H9 (cell line): ENCODE results near the gene GGCT. TPM values are rescaled to one million over a fixed set of nuclear protein-coding genes. Genes with fewer than 3 reads are reported as not detected.
A peak's percentile ranks its signal among the peaks of the same experiment; 100 is the strongest.
"Not testable (repeated sequence)": the region's sequence is repeated elsewhere in the genome, so short reads cannot be mapped to it uniquely, and the experiment has no call there.

Experiments
- DNase-seq: peaks from one replicate; pipeline ENCODE4 v3.0.0-alpha.2; 2017
- H2AFZ ChIP-seq: one replicate; pipeline ENCODE4 v1.6.1; 2013; ENCODE audit warnings: mild to moderate bottlenecking, low read length, control low read depth, moderate library complexity
- H2AK5ac ChIP-seq: 2 replicates; pipeline ENCODE4 v1.6.1; 2013; ENCODE audit warnings: low read length, control low read depth, mixed read lengths; ENCODE audit not compliant: insufficient read length
- H2BK120ac ChIP-seq: one replicate; pipeline ENCODE4 v1.6.1; 2013; ENCODE audit warnings: low read depth, mild to moderate bottlenecking, low read length, control low read depth, inconsistent platforms; ENCODE audit not compliant: poor library complexity, severe bottlenecking
- H2BK12ac ChIP-seq: 2 replicates; pipeline ENCODE4 v1.6.1; 2013; ENCODE audit warnings: low read length, control low read depth, mixed read lengths, low read depth; ENCODE audit not compliant: insufficient read length
- H2BK15ac ChIP-seq: 2 replicates; pipeline ENCODE4 v1.6.1; 2013; ENCODE audit warnings: low read depth, low read length, control low read depth
- H2BK20ac ChIP-seq: one replicate; pipeline ENCODE4 v1.6.1; 2013; ENCODE audit warnings: low read depth, mild to moderate bottlenecking, low read length, control low read depth, inconsistent platforms; ENCODE audit not compliant: poor library complexity, severe bottlenecking
- H2BK5ac ChIP-seq: 2 replicates; pipeline ENCODE4 v1.6.1; 2013; ENCODE audit warnings: low read length, control low read depth, mixed read lengths; ENCODE audit not compliant: insufficient read length
- H3K14ac ChIP-seq: 2 replicates; pipeline ENCODE4 v1.6.1; 2013; ENCODE audit warnings: low read length, control low read depth; ENCODE audit not compliant: insufficient read depth
- H3K18ac ChIP-seq: 2 replicates; pipeline ENCODE4 v1.6.1; 2013; ENCODE audit warnings: low read depth, mild to moderate bottlenecking, mixed read lengths, low read length, control low read depth; ENCODE audit not compliant: insufficient read length
- H3K23ac ChIP-seq: 2 replicates; pipeline ENCODE4 v1.6.1; 2013; ENCODE audit warnings: low read length, control low read depth, mixed read lengths, low read depth; ENCODE audit not compliant: insufficient read length
- H3K23me2 ChIP-seq: 2 replicates; pipeline ENCODE4 v1.6.1; 2013; ENCODE audit warnings: low read depth, mild to moderate bottlenecking, mixed read lengths, low read length, control low read depth; ENCODE audit not compliant: insufficient read length, poor library complexity, severe bottlenecking
- H3K27ac ChIP-seq: 2 replicates; pipeline ENCODE4 v1.5.1; 2013; ENCODE audit warnings: low read length, control low read depth, mixed read lengths, low read depth; ENCODE audit not compliant: insufficient read length
- H3K27me3 ChIP-seq: 2 replicates; pipeline ENCODE4 v1.6.1; 2013; ENCODE audit warnings: low read length, control low read depth, inconsistent platforms; ENCODE audit not compliant: insufficient read depth
- H3K4ac ChIP-seq: 2 replicates; pipeline ENCODE4 v1.6.1; 2013; ENCODE audit warnings: low read depth, mild to moderate bottlenecking, control low read depth, inconsistent platforms, low read length, moderate library complexity
- H3K4me1 ChIP-seq: 2 replicates; pipeline ENCODE4 v1.6.1; 2013; ENCODE audit warnings: low read length, control low read depth, inconsistent platforms; ENCODE audit not compliant: insufficient read depth
- H3K4me2 ChIP-seq: 2 replicates; pipeline ENCODE4 v1.6.1; 2013; ENCODE audit warnings: low read length, control low read depth, mixed read lengths; ENCODE audit not compliant: insufficient read length, insufficient read depth
- H3K56ac ChIP-seq: 2 replicates; pipeline ENCODE4 v1.6.1; 2013; ENCODE audit warnings: low read depth, mild to moderate bottlenecking, mixed read lengths, low read length, control low read depth; ENCODE audit not compliant: insufficient read length
- H3K79me1 ChIP-seq: 2 replicates; pipeline ENCODE4 v1.6.1; 2013; ENCODE audit warnings: low read depth, mild to moderate bottlenecking, moderate library complexity, low read length, control low read depth, inconsistent platforms; ENCODE audit not compliant: insufficient read depth, poor library complexity, severe bottlenecking
- H3K79me2 ChIP-seq: 2 replicates; pipeline ENCODE4 v1.6.1; 2013; ENCODE audit warnings: low read length, control low read depth, inconsistent platforms; ENCODE audit not compliant: insufficient read depth
- H3K9ac ChIP-seq: 2 replicates; pipeline ENCODE4 v1.6.1; 2013; ENCODE audit warnings: low read length, control low read depth, mixed read lengths; ENCODE audit not compliant: insufficient read length; ENCODE audit errors: extremely low read depth
- H3K9me3 ChIP-seq: one replicate; pipeline ENCODE4 v1.6.1; 2013; ENCODE audit warnings: low read depth, low read length, inconsistent platforms; ENCODE audit not compliant: control insufficient read depth
- H3T11ph ChIP-seq: one replicate; pipeline ENCODE4 v1.6.1; 2013; ENCODE audit warnings: mild to moderate bottlenecking, low read length, control low read depth, inconsistent platforms
- H4K20me1 ChIP-seq: one replicate; pipeline ENCODE4 v1.6.1; 2013; ENCODE audit not compliant: control insufficient read depth, insufficient read length, insufficient read depth
- H4K5ac ChIP-seq: 2 replicates; pipeline ENCODE4 v1.6.1; 2013; ENCODE audit warnings: low read depth, mild to moderate bottlenecking, mixed read lengths, low read length, control low read depth; ENCODE audit not compliant: insufficient read length
- H4K8ac ChIP-seq: replicated peaks from 2 replicates; pipeline ENCODE4 v1.6.1; 2013; ENCODE audit warnings: low read length, control low read depth, mixed read lengths, low read depth; ENCODE audit not compliant: insufficient read length
- H4K91ac ChIP-seq: 2 replicates; pipeline ENCODE4 v1.6.1; 2013; ENCODE audit warnings: low read depth, mild to moderate bottlenecking, moderate library complexity, mixed read lengths, low read length, control low read depth; ENCODE audit not compliant: insufficient read length
- H3K27ac Mint-ChIP-seq, 3 experiments: 2 replicates in 2 of 3; 3 replicates in 1 of 3; pipeline ENCODE4 v1.8.0; 2020 to 2021; ENCODE audit warnings: mixed read lengths in 3 of 3, mild to moderate bottlenecking in 1 of 3, moderate library complexity in 1 of 3
- H3K27me3 Mint-ChIP-seq: 2 replicates; pipeline ENCODE4 v1.8.0; 2021; ENCODE audit warnings: low read depth, mild to moderate bottlenecking, moderate library complexity, mixed read lengths
- H3K36me3 Mint-ChIP-seq, 3 experiments: 2 replicates in 2 of 3; 3 replicates in 1 of 3; pipeline ENCODE4 v1.8.0; 2020 to 2021; ENCODE audit warnings: low read depth in 3 of 3, mixed read lengths in 3 of 3; ENCODE audit not compliant: insufficient read depth in 1 of 3
- H3K4me1 Mint-ChIP-seq, 2 experiments: 2 replicates each; pipeline ENCODE4 v1.8.0; 2020; ENCODE audit warnings: mixed read lengths in 2 of 2
- H3K4me3 Mint-ChIP-seq, 2 experiments: 2 replicates in 1 of 2; 3 replicates in 1 of 2; pipeline ENCODE4 v1.8.0; 2020 to 2021; ENCODE audit warnings: mild to moderate bottlenecking in 2 of 2, mixed read lengths in 2 of 2, moderate library complexity in 1 of 2
- H3K9me3 Mint-ChIP-seq, 2 experiments: 2 replicates in 1 of 2; 3 replicates in 1 of 2; pipeline ENCODE4 v1.8.0; 2020; ENCODE audit warnings: mild to moderate bottlenecking in 2 of 2, mixed read lengths in 2 of 2, moderate library complexity in 1 of 2
- CTCF ChIP-seq: fragments of 200-600 bp; sonication (generic); conservative IDR thresholded peaks from 3 replicates; pipeline ENCODE4 v1.8.0; 2021; ENCODE audit warnings: antibody characterized with exemption, mild to moderate bottlenecking
- WGBS: extraction: QIAGEN DNeasy Blood & Tissue Kit; methylation state at CpG from one replicate; pipeline ENCODE4 v1.1.7; 2013; ENCODE audit warnings: missing lambda C conversion rate, low lambda C conversion rate, mixed read lengths; ENCODE audit not compliant: insufficient read length; ENCODE audit errors: extremely low coverage; 5-methylcytosine and 5-hydroxymethylcytosine counted together
- total RNA-seq: library from RNA; stranded (reverse); gene quantifications from 2 replicates; pipeline ENCODE4 v1.2.1, GENCODE V29; 2021

The GGCT gene
- total RNA-seq, 1 experiment from 2014 or later, result 84.9 TPM

- no peak overlapping the region for H3K27ac ChIP-seq
- H4K20me1 ChIP-seq, result no peaks in the 10 kb centered on the region
- H3K79me1 ChIP-seq, result no peaks in the 10 kb centered on the region
- WGBS, result no CpG with 5 or more reads among the region's 4 CpGs
- H3K4me1 ChIP-seq, result no peaks in the 10 kb centered on the region
- H3K9me3 ChIP-seq, result no peaks in the 10 kb centered on the region
- H3K56ac ChIP-seq, result no peak overlapping the region
- H3K9ac ChIP-seq, result no peak overlapping the region
- H2AFZ ChIP-seq, result no peak overlapping the region
- H3K4me1 Mint-ChIP-seq, result peaks cover 6 to 7% of the 10 kb centered on the region in 2 experiments; a peak in 3 of 4 replicates
- no peak overlapping the region for H4K91ac ChIP-seq
- peaks cover 21 to 29% of the 10 kb centered on the region in 2 experiments for H3K9me3 Mint-ChIP-seq
- no peaks in the 10 kb centered on the region for H3K27me3 ChIP-seq
- no peak overlapping the region for H3K4ac ChIP-seq
- TF ChIP-seq CTCF, result peak; percentile 86
- H3K36me3 Mint-ChIP-seq, result peaks cover 0 to 17% (median 14%) of the 10 kb centered on the region in 3 experiments; a peak in 6 of 7 replicates
- H3K23ac ChIP-seq, result no peak overlapping the region
- no peak overlapping the region for H4K5ac ChIP-seq
- no peak overlapping the region for H3K4me3 Mint-ChIP-seq
- no peak overlapping the region for H3K27ac Mint-ChIP-seq
- no peak overlapping the region for H2BK12ac ChIP-seq
- no peak overlapping the region for H3K14ac ChIP-seq
- H3K79me2 ChIP-seq, result no peaks in the 10 kb centered on the region
- no peak overlapping the region for H2AK5ac ChIP-seq
- DNase-seq, result no peak
- no peak overlapping the region for H3T11ph ChIP-seq
- peaks cover 17% of the 10 kb centered on the region for H3K27me3 Mint-ChIP-seq
- H2BK15ac ChIP-seq, result no peak overlapping the region
- H3K18ac ChIP-seq, result no peak overlapping the region
- H4K8ac ChIP-seq, result no peak overlapping the region
- H3K23me2 ChIP-seq, result no peaks in the 10 kb centered on the region
- H2BK5ac ChIP-seq, result no peak overlapping the region
- no peak overlapping the region for H2BK20ac ChIP-seq
- H3K4me2 ChIP-seq, result no peak overlapping the region
- H2BK120ac ChIP-seq, result no peak overlapping the region
Measured at GRCh38 chr7:30510124-30511075, 5.8 kb upstream of the GGCT start.

- not testable (repeated sequence) for H2AFZ ChIP-seq, DNase-seq, H3K27me3 ChIP-seq, H3K23me2 ChIP-seq, H2BK12ac ChIP-seq, H4K8ac ChIP-seq, H3K4me1 ChIP-seq, H3K27ac ChIP-seq, H3K9me3 ChIP-seq, H2BK120ac ChIP-seq, H3K79me2 ChIP-seq, H4K91ac ChIP-seq, H3K9ac ChIP-seq, H2BK5ac ChIP-seq, H2BK15ac ChIP-seq, H3K14ac ChIP-seq, H3T11ph ChIP-seq, H4K5ac ChIP-seq, H3K56ac ChIP-seq, H3K27ac Mint-ChIP-seq, H3K4ac ChIP-seq, H3K4me1 Mint-ChIP-seq, H3K79me1 ChIP-seq, H3K23ac ChIP-seq, H3K4me2 ChIP-seq, H2AK5ac ChIP-seq, H3K18ac ChIP-seq, H2BK20ac ChIP-seq, H3K4me3 Mint-ChIP-seq, H4K20me1 ChIP-seq
- WGBS, result no CpG with 5 or more reads among the region's 9 CpGs
- Mint-ChIP-seq H3K36me3 (peaks cover 0 to 18% (median 14%) of the 10 kb centered on the region in 3 experiments; a peak in 6 of 7 replicates), H3K27me3 (peaks cover 19% of the 10 kb centered on the region), H3K9me3 (peaks cover 24 to 29% of the 10 kb centered on the region in 2 experiments)
Measured at GRCh38 chr7:30509171-30509857, 4.7 kb upstream of the GGCT start.
